ENCODE measurements around the gene SNRK.

SNRK gene

GRCh38 chr3:43320288-43320687 is 33.9 kb downstream of the SNRK start:
- DNase-seq: no peak
- Histone ChIP-seq H3K36me3 (ENCODE audit: insufficient read depth, low read length) (no peaks in the 10 kb centered on the region; the same call in none of the 2 replicates), H3K79me2 (ENCODE audit: insufficient read depth, low read length) (peaks cover 80% of the 10 kb centered on the region)

GRCh38 chr3:43323541-43323940 is 37.2 kb downstream of the SNRK start:
- ATAC-seq (ENCODE audit: insufficient read depth, low read depth): no peak
- no peak overlapping the region for H3K27ac ChIP-seq (ENCODE audit: low read length)

More at GRCh38 chr3:43320288-43320687, 33.9 kb downstream of the SNRK start:
- Histone ChIP-seq H3K4me3 (ENCODE audit: low read depth in 1 of 2, low read length in 2 of 2) (no peak overlapping the region), H3K27ac (ENCODE audit: low read length) (no peak overlapping the region), H3K9me3 (ENCODE audit: insufficient read depth, low read length, severe bottlenecking) (no peaks in the 10 kb centered on the region), H3K4me2 (ENCODE audit: insufficient read depth, low read length) (no peak overlapping the region), H4K20me1 (ENCODE audit: insufficient read depth, low read length) (peaks cover 8% of the 10 kb centered on the region), H3K27me3 (ENCODE audit: insufficient read depth, low read length, poor library complexity) (no peaks in the 10 kb centered on the region), H3K9ac (ENCODE audit: low read depth, low read length) (no peak overlapping the region), H2AFZ (ENCODE audit: low read depth, low read length) (no peak overlapping the region), H3K4me1 (ENCODE audit: insufficient read depth, low read length) (no peaks in the 10 kb centered on the region)
- TF ChIP-seq CTCF (IDR thresholded peaks at IDR 0.05; ENCODE audit: borderline replicate concordance, extremely low read depth, low read length, poor library complexity, severe bottlenecking) (no peak), EZH2 (IDR thresholded peaks at IDR 0.05; ENCODE audit: borderline replicate concordance, low read depth, low read length, severe bottlenecking) (no peak)
- no peak for ATAC-seq (ENCODE audit: insufficient read depth, low read depth)

GRCh38 chr3:43326891-43327581 is 40.7 kb downstream of the SNRK start:
- DNase-seq (no peak), ATAC-seq (ENCODE audit: insufficient read depth, low read depth) (peak; percentile 40; the same call in 1 of the 3 replicates)
- Histone ChIP-seq H4K20me1 (ENCODE audit: insufficient read depth, low read length) (peaks cover 8% of the 10 kb centered on the region), H3K27ac (ENCODE audit: low read length) (no peak overlapping the region), H2AFZ (ENCODE audit: low read depth, low read length) (no peak overlapping the region), H3K27me3 (ENCODE audit: insufficient read depth, low read length, poor library complexity) (no peaks in the 10 kb centered on the region), H3K4me2 (ENCODE audit: insufficient read depth, low read length) (no peak overlapping the region), H3K79me2 (ENCODE audit: insufficient read depth, low read length) (peaks cover 79% of the 10 kb centered on the region), H3K4me1 (ENCODE audit: insufficient read depth, low read length) (peaks cover 12% of the 10 kb centered on the region), H3K36me3 (ENCODE audit: insufficient read depth, low read length) (peaks cover 4% of the 10 kb centered on the region; the same call in 1 of the 2 replicates), H3K9me3 (ENCODE audit: insufficient read depth, low read length, severe bottlenecking) (no peaks in the 10 kb centered on the region), H3K4me3 (ENCODE audit: low read depth in 1 of 2, low read length in 2 of 2) (no peak overlapping the region), H3K9ac (ENCODE audit: low read depth, low read length) (no peak overlapping the region)
- TF ChIP-seq CTCF (IDR thresholded peaks at IDR 0.05; ENCODE audit: borderline replicate concordance, extremely low read depth, low read length, poor library complexity, severe bottlenecking): no peak
- no peak for TF ChIP-seq EZH2 (IDR thresholded peaks at IDR 0.05; ENCODE audit: borderline replicate concordance, low read depth, low read length, severe bottlenecking)

More at GRCh38 chr3:43323541-43323940, 37.2 kb downstream of the SNRK start:
- H3K4me3 ChIP-seq (ENCODE audit: low read depth in 1 of 2, low read length in 2 of 2): no peak overlapping the region
- H3K36me3 ChIP-seq (ENCODE audit: insufficient read depth, low read length): no peaks in the 10 kb centered on the region; the same call in none of the 2 replicates
- H3K4me2 ChIP-seq (ENCODE audit: insufficient read depth, low read length): no peak overlapping the region
- H3K27me3 ChIP-seq (ENCODE audit: insufficient read depth, low read length, poor library complexity): no peaks in the 10 kb centered on the region
- peaks cover 12% of the 10 kb centered on the region for H3K4me1 ChIP-seq (ENCODE audit: insufficient read depth, low read length)
- no peak for DNase-seq
- no peaks in the 10 kb centered on the region for H3K9me3 ChIP-seq (ENCODE audit: insufficient read depth, low read length, severe bottlenecking)
- H3K9ac ChIP-seq (ENCODE audit: low read depth, low read length): no peak overlapping the region
- peaks cover 76% of the 10 kb centered on the region for H3K79me2 ChIP-seq (ENCODE audit: insufficient read depth, low read length)
- TF ChIP-seq CTCF (IDR thresholded peaks at IDR 0.05; ENCODE audit: borderline replicate concordance, extremely low read depth, low read length, poor library complexity, severe bottlenecking): no peak
- no peak for TF ChIP-seq EZH2 (IDR thresholded peaks at IDR 0.05; ENCODE audit: borderline replicate concordance, low read depth, low read length, severe bottlenecking)
- peaks cover 8% of the 10 kb centered on the region for H4K20me1 ChIP-seq (ENCODE audit: insufficient read depth, low read length)
- H2AFZ ChIP-seq (ENCODE audit: low read depth, low read length): no peak overlapping the region

Measured in DND-41 (cell line).